Endothelial cell of umbilical vein (primary cell): ENCODE results near the gene SFR1. TPM values are rescaled to one million over a fixed set of nuclear protein-coding genes. Genes with fewer than 3 reads are reported as not detected.

Source experiments
- BruUV-seq: library from RNA; stranded (reverse); fragments of 400-500 nt; replicated peaks from 2 replicates; lab custom pipeline; 2021; lab: Mats Ljungman, UMichigan
- CTCF ChIA-PET: fragments of 300-600, 350-600 bp; sonication (Branson Sonifier 250); formaldehyde crosslinking; loops from one replicate; lab custom pipeline; 2021; ENCODE audit warnings: antibody characterized with exemption, inconsistent platforms; lab: Charles Lee
- POLR2A ChIA-PET: fragments of 300-600, 350-600 bp; sonication (Branson Sonifier 250); formaldehyde crosslinking; loops from one replicate; lab custom pipeline; 2021; ENCODE audit warnings: antibody characterized with exemption, inconsistent platforms; lab: Charles Lee
- DNase-seq: peaks from one replicate; pipeline ENCODE4 v3.0.0-alpha.2; 2011; ENCODE audit warnings: low read depth, low spot score
- FAIRE-seq: peaks from 2 replicates; lab custom pipeline; 2011; peaks lifted over from hg19 to GRCh38; lab: Jason Lieb, UNC
- H2AFZ ChIP-seq: 2 replicates; pipeline ENCODE4 v1.6.0; 2012; ENCODE audit warnings: low read depth, low read length, control low read depth, inconsistent platforms
- H3K27ac ChIP-seq: 2 replicates; pipeline ENCODE4 v1.5.1; 2011; ENCODE audit warnings: low read depth, mild to moderate bottlenecking, control low read depth, low read length, moderate library complexity; ENCODE audit not compliant: insufficient read depth
- H3K27me3 ChIP-seq, 2 experiments: 2 replicates each; pipeline versions ENCODE4 v1.6.0 to v1.6.1; 2011; ENCODE audit warnings: low read length in 2 of 2, mixed read lengths in 1 of 2; ENCODE audit not compliant: control insufficient read depth in 2 of 2, insufficient read depth in 2 of 2
- H3K36me3 ChIP-seq, 2 experiments: 2 replicates in 1 of 2; 3 replicates in 1 of 2; pipeline ENCODE4 v1.5.1; 2011; ENCODE audit warnings: low read length in 2 of 2, mild to moderate bottlenecking in 1 of 2, moderate library complexity in 1 of 2; ENCODE audit not compliant: control insufficient read depth in 2 of 2, insufficient read depth in 2 of 2; ENCODE audit errors: extremely low read depth in 1 of 2
- H3K4me1 ChIP-seq: 3 replicates; pipeline ENCODE4 v1.5.1; 2011; ENCODE audit warnings: mild to moderate bottlenecking, low read length; ENCODE audit not compliant: control insufficient read depth, insufficient read depth; ENCODE audit errors: extremely low read depth
- H3K4me2 ChIP-seq: 2 replicates; pipeline ENCODE4 v1.6.1; 2011; ENCODE audit warnings: low read length, control low read depth, mixed read lengths; ENCODE audit not compliant: insufficient read depth
- H3K4me3 ChIP-seq, 3 experiments: fragments of 200-600 bp in 1 of 3; sonication (generic), shearing (Covaris generic) in 1 of 3; replicated peaks in 1 of 3; 2 replicates each; pipeline ENCODE4 v1.5.1; 2011 to 2016; ENCODE audit warnings: control low read depth in 3 of 3, low read length in 3 of 3, mild to moderate bottlenecking in 2 of 3, inconsistent platforms in 1 of 3, low read depth in 1 of 3, moderate library complexity in 1 of 3; ENCODE audit not compliant: insufficient read depth in 1 of 3
- H3K79me2 ChIP-seq: 2 replicates; pipeline ENCODE4 v1.6.0; 2012; ENCODE audit warnings: low read length, inconsistent platforms; ENCODE audit not compliant: control insufficient read depth, insufficient read depth
- H3K9ac ChIP-seq: replicated peaks from 2 replicates; pipeline ENCODE3; 2011; ENCODE audit warnings: low read length, control low read depth; ENCODE audit not compliant: insufficient read depth; ENCODE audit errors: extremely low read depth
- H3K9me1 ChIP-seq: replicated peaks from 3 replicates; pipeline ENCODE4 v1.6.0; 2011; ENCODE audit warnings: mild to moderate bottlenecking, low read length; ENCODE audit not compliant: control insufficient read depth, insufficient read depth; ENCODE audit errors: extremely low read depth
- H3K9me3 ChIP-seq: replicated peaks from 2 replicates; pipeline ENCODE4 v1.5.1; 2012; ENCODE audit warnings: low read length, inconsistent platforms; ENCODE audit not compliant: control insufficient read depth, insufficient read depth
- H4K20me1 ChIP-seq: replicated peaks from 2 replicates; pipeline ENCODE3; 2011; ENCODE audit warnings: mild to moderate bottlenecking, low read length; ENCODE audit not compliant: control insufficient read depth, insufficient read depth; ENCODE audit errors: extremely low read depth
- EZH2 ChIP-seq: IDR thresholded peaks from 2 replicates; pipeline ENCODE4 v1.6.1; 2012; ENCODE audit warnings: borderline replicate concordance, low read depth, mild to moderate bottlenecking, moderate library complexity, low read length, inconsistent platforms; ENCODE audit not compliant: severe bottlenecking
- FOS ChIP-seq: IDR thresholded peaks from 2 replicates; pipeline ENCODE4 v1.6.1; 2011; ENCODE audit warnings: mild to moderate bottlenecking, low read length, moderate library complexity, borderline replicate concordance; ENCODE audit not compliant: insufficient read depth
- GATA2 ChIP-seq: IDR thresholded peaks from 2 replicates; pipeline ENCODE4 v1.7.0; 2011; ENCODE audit warnings: low read depth, mild to moderate bottlenecking, moderate library complexity, mixed read lengths, low read length; ENCODE audit not compliant: insufficient read length, insufficient read depth
- JUN ChIP-seq: IDR thresholded peaks from 2 replicates; pipeline ENCODE4 v1.6.1; 2011; ENCODE audit warnings: borderline replicate concordance, low read depth; ENCODE audit not compliant: insufficient read length, insufficient read depth
- MYC ChIP-seq: IDR thresholded peaks from one replicate; pipeline ENCODE4 v1.6.1; 2011; ENCODE audit warnings: mild to moderate bottlenecking, low read depth, low read length
- POLR2A ChIP-seq: IDR thresholded peaks from 2 replicates; pipeline ENCODE4 v1.6.1; 2012; ENCODE audit warnings: low read depth, mild to moderate bottlenecking, control low read depth, low read length
- POLR2AphosphoS5 ChIP-seq: IDR thresholded peaks from 2 replicates; pipeline ENCODE4 v1.6.1; 2012; ENCODE audit warnings: low read depth, mild to moderate bottlenecking, control low read depth, low read length, moderate library complexity; ENCODE audit not compliant: insufficient read depth
- dilution Hi-C: fragments of 300-500 bp; cut with MboI; formaldehyde crosslinking; loops from one replicate; pipeline ENCODE4 v1.15.0; 2019; ENCODE audit warnings: low sequenced_read_pairs; ENCODE audit not compliant: extremely low pct_ligation_motif_present
- intact Hi-C: fragments of 100-400 bp; cut with micrococcal nuclease; formaldehyde crosslinking; loops from one replicate; pipeline ENCODE4 v1.10.0; 2022
- polyA plus RNA-seq, 4 experiments: library from polyadenylated mRNA; depleted of rRNA in 3 of 4; stranded (reverse) in 3 of 4; unstranded in 1 of 4; fragments of >200 nt; gene quantifications; 2 replicates each; pipeline versions ENCODE4 v1.2.1 to v1.2.3, GENCODE V29; 2011 to 2012; ENCODE audit warnings: missing spikeins in 1 of 4
- total RNA-seq: library from RNA; stranded (reverse); gene quantifications from 2 replicates; pipeline ENCODE4 v1.2.3, GENCODE V29; 2021
- TF ChIP-seq, protein P1 (sequence below), 2 donors: IDR thresholded peaks; 1 replicate in 1 of 2; 2 replicates in 1 of 2; pipeline ENCODE4 v1.5.1; 2011; ENCODE audit warnings: low read length in 2 of 2, mild to moderate bottlenecking in 2 of 2, moderate library complexity in 2 of 2, control low read depth in 1 of 2, inconsistent platforms in 1 of 2, low read depth in 1 of 2; ENCODE audit not compliant: insufficient read depth in 1 of 2; ENCODE audit errors: extremely low read depth in 1 of 2
- TF ChIP-seq, protein P2 (sequence below): IDR thresholded peaks from 2 replicates; pipeline ENCODE4 v1.6.1; 2011; ENCODE audit not compliant: insufficient read depth, insufficient read length

SFR1 gene
- total and polyA plus RNA-seq, 2 donors (not counting 3 experiments of a cell fraction or from before 2014, with no cell fraction given) = 3.6 to 8.9 TPM

DNA sequence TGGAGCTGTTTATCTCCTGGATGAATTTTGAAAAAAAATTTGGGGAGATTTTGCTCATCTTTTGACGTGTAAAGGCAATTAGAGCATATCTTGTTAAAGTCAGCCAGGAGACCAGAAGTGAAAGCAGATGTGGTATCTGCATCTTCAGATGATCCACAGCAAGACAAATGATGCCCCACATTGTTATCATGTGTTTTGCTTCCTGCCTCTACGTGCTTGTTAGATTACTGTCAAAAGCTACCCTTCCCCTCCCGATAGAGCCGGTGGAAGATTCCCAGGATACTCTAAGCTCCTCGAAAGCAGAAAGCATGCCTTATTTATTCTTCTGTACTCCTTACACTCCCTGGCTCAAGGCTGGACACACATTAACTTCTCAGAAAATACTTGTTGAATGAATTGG, 49.2 kb upstream of the SFR1 start:
- TF ChIP-seq FOS = no peak
- TF ChIP-seq, protein P1, sequence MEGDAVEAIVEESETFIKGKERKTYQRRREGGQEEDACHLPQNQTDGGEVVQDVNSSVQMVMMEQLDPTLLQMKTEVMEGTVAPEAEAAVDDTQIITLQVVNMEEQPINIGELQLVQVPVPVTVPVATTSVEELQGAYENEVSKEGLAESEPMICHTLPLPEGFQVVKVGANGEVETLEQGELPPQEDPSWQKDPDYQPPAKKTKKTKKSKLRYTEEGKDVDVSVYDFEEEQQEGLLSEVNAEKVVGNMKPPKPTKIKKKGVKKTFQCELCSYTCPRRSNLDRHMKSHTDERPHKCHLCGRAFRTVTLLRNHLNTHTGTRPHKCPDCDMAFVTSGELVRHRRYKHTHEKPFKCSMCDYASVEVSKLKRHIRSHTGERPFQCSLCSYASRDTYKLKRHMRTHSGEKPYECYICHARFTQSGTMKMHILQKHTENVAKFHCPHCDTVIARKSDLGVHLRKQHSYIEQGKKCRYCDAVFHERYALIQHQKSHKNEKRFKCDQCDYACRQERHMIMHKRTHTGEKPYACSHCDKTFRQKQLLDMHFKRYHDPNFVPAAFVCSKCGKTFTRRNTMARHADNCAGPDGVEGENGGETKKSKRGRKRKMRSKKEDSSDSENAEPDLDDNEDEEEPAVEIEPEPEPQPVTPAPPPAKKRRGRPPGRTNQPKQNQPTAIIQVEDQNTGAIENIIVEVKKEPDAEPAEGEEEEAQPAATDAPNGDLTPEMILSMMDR (IDR thresholded peaks at IDR 0.05; ENCODE audit: extremely low read depth in 1 of 2, insufficient read depth in 1 of 2, low read depth in 1 of 2, low read length in 2 of 2) = no peak
- TF ChIP-seq JUN = no peak
- no peak for TF ChIP-seq POLR2A
- no peak for TF ChIP-seq POLR2AphosphoS5
- no peak for TF ChIP-seq EZH2
- no peak for TF ChIP-seq MYC
- TF ChIP-seq, protein P2, sequence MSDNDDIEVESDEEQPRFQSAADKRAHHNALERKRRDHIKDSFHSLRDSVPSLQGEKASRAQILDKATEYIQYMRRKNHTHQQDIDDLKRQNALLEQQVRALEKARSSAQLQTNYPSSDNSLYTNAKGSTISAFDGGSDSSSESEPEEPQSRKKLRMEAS = no peak
- no peak for TF ChIP-seq GATA2
- H2AFZ ChIP-seq = no peak overlapping the region
- dilution Hi-C loops (no loop called here), intact Hi-C loops (no loop called here)
- no peak for FAIRE-seq
- no TSS peak for BruUV-seq
- no peaks in the 10 kb centered on the region for H4K20me1 ChIP-seq
- ChIA-PET POLR2A (no interaction called here), CTCF (interaction anchor here (1.3 to 2.8 kb wide), 2 partner anchors 9 to 37 kb away, joined by 4 to 12 read pairs; no protein-coding TSS in a partner anchor)
- H3K4me1 ChIP-seq = peaks cover 17% of the 10 kb centered on the region
- H3K4me2 ChIP-seq = no peak overlapping the region
- no peaks in the 10 kb centered on the region for H3K9me3 ChIP-seq
- no peaks in the 10 kb centered on the region for H3K36me3 ChIP-seq
- H3K79me2 ChIP-seq = no peaks in the 10 kb centered on the region
- no peaks in the 10 kb centered on the region for H3K27me3 ChIP-seq
- H3K27ac ChIP-seq = no peak overlapping the region
- no peak overlapping the region for H3K9ac ChIP-seq
- no peaks in the 10 kb centered on the region for H3K9me1 ChIP-seq
- DNase-seq = no peak
- no peak overlapping the region for H3K4me3 ChIP-seq
